GM19372 (cell line): ENCODE data around the gene MYT1.

ENCODE experiments used
- ATAC-seq: cut with Tn5 transposase; IDR thresholded peaks from one replicate; pipeline ENCODE4 v1.9.1; 2021; ENCODE audit warnings: mild to moderate bottlenecking, low read depth, moderate library complexity; ENCODE audit not compliant: unreplicated experiment

The MYT1 gene

DNA sequence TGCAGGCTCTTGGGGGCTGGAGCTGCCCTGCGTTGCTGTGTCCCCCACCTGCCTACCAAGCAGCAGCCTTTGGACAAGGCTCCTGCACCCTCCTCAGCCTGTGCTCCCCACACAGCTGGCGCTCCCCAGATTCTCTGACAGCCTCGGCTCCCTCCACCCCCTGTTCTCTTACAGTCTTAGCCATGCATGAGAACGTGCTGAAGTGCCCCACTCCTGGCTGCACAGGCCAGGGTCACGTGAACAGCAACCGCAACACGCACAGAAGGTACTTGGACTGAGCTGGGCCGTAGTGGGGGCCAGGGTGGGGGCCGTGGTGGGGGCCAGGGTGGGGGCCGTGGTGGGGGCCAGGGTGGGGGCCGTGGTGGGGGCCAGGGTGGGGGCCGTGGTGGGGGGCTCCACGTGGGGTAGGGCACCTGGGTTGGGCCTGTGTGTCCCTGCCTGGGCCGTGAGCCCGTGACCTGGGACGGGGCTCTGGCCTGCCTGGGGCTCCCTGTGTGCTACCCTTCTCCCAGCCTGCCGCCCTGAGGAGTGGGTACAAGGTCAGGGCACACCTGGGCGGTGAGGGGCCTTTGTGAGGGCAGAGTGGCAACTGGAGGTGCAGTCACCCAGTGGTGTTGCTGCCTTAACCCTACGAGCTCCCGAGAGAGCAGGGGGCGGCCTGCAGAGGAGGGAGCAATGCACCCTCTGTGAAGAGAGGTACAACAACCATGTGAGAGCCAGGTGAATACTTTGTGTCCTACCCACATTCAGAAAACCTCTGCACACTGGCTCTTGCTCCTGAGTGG, 47.8 kb downstream of the MYT1 start:
- ATAC-seq, result no peak

DNA sequence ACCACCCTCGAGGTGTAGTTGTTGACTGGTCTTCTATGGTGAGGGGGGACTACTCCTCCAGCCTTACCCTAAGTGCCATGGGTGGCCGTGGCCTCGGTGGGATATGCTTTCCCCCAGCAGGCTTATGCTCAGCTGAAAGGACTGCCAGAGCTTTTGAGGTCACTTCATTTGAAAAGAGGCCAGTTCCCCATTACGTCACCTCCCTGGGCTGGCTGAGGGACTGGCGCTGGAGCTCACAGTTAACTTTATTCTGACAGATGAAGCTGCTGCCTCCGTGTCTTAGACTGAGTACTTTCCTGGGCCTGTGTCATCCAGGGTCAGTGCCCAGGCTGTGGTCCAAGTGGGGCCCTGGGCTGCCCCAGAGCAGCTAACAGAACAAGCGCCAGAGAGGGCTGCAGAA, 48.5 kb downstream of the MYT1 start:
- ATAC-seq, result no peak

DNA sequence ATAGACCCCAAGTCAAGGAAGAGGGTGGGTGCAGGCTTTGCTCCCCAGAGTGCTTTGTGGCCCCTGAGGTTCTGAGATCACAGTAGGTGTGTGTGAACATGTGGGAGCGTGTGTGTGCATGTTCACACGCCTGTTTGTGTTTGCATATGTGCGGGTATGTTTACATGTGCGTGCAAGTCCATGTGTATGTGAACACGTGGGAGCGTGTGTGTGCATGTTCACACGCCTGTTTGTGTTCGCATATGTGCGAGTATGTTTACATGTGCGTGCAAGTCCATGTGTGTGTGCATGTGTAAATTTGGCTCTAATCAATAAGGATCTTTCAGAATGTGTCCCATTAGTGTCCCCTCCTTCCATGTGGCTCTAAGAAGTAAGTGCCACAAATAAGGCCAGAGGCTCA, 49.9 kb downstream of the MYT1 start:
- ATAC-seq, result no peak

DNA sequence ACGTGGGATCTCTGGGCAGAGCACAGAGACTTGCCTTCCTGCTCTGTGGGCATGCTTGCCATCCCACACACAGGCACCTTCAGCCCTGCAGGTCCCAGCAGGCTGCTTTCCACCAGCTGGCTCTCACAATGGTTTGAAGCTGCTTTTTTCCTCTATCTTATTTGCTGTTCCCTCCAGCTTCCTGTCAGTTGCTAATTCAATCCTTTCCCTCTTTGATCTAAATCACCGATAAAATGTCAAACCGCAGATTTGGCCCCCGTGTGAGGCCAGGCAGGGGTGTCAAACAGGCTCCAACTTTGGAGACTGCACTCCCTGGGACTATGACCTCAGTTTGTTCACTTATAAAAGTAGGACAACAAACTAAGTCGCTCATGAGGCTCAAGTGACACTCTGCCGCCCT, 50.7 kb downstream of the MYT1 start:
- no peak for ATAC-seq

DNA sequence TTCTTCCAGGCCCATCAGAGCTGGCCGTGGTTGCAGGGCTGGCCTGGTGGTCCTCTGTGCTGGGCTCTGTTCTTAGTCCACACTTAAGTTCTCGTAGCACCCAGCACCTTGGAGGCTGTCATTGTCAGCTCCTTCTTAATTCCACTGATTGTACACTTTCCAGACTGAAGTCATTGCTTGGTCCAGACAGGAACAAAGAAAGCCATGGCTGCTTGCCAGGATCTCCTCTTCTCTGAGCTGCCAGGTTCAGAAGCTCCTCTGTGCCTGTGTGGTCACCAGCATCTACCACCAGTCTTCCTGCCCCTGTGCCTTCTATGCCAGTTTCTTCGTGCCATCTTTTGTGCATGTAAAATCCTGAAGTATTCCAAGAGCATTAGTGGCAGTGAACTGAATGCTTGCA, 51.8 kb downstream of the MYT1 start:
- no peak for ATAC-seq

DNA sequence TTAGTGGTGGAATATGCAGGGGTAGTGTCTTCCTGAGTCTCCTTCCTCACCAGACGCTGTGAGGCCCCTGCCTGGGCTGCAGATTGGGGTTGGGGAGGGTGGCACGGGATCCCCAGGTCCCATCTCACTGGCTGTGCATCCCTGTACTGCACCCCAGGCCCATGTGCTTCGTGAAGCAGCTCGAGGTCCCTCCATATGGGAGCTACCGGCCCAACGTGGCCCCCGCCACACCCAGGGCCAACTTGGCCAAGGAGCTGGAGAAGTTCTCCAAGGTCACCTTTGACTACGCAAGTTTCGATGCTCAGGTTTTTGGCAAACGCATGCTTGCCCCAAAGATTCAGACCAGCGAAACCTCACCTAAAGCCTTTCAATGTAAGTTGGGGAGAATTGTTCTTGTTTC, 52.7 kb downstream of the MYT1 start:
- ATAC-seq, result no peak

DNA sequence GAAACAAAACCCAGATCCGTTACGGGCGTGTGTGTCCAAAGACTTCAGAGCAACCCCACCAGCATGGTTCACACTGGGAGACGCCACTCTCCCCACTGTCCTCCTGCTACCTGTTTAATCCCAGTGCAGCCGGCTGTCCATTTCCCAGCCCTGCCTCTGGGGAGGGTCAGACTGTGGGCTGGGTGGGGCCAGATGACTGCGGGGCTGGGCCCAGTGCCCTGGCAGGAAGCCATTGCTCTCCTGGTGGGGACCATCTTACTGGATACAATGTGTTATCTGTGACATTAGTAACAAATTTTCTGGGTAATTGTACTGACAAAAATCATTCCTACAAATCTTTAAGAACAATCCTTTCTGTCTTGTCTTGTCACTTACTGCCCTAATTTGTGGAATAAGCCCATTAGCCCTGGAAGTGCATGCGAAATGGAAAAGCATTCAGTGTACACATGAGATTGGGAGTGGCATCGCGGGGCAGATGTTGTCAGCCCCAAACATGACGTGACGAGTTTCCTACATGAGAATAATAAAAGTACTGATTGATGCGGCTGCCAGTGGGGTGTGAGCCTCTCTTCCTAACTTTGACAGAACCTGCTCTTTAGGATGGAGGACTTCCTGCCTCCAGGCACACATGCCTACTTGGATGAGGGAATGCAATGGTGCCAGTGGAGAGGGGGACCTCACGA, 53.4 kb downstream of the MYT1 start:
- no peak for ATAC-seq

DNA sequence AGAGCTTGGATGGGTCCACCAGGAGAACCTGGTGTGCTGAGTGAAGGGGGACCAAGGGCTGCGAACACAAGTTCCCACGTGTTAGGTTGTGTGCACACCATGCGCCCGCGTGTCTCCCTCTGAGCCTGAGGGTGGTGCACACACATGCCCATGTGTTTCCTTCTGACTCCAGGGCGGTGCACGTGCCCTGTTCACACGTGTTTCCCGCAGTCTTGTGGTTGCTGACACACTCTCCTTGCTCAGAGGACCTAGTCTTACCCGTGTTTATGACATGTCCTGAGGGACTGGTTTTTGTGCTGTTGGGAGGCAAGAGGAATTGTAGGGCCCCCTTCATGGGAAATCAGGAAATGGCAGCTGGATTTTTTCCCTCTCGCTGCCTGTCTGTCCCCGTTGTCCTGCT, 55.0 kb downstream of the MYT1 start:
- no peak for ATAC-seq

DNA sequence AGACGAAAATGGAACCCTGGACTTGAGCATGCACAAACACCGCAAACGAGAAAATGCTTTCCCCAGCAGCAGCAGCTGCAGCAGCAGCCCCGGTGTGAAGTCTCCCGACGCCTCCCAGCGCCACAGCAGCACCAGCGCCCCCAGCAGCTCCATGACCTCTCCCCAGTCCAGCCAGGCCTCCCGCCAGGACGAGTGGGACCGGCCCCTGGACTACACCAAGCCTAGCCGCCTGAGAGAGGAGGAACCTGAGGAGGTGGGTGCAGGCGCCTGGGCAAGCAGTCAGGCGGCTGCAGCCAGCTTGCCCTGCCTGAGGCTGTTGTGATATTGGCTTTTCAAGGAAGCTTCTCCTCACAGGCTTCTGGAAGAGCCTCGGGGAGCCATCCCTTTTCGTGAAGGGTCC, 55.5 kb downstream of the MYT1 start:
- no peak for ATAC-seq

DNA sequence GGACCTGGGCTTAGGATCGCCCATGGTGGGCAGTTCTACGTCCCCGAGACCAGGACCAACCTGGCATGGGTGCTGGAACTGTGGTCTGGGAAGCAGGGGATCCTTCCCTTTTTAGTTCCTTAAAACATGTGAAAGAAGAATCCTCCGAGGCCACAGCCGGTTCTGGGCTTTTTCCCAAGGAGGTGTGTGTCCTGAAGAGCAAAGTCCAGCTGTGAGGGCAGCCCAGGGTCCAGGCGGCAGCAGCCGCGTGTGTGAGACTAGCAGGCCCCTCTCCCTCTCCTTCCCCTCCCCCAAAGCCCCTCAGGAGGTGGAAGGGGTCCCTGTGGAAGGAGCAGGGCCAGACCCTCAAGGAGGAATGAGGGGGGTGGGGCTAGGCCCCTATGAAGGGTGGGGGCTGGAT, 56.2 kb downstream of the MYT1 start:
- no peak for ATAC-seq

DNA sequence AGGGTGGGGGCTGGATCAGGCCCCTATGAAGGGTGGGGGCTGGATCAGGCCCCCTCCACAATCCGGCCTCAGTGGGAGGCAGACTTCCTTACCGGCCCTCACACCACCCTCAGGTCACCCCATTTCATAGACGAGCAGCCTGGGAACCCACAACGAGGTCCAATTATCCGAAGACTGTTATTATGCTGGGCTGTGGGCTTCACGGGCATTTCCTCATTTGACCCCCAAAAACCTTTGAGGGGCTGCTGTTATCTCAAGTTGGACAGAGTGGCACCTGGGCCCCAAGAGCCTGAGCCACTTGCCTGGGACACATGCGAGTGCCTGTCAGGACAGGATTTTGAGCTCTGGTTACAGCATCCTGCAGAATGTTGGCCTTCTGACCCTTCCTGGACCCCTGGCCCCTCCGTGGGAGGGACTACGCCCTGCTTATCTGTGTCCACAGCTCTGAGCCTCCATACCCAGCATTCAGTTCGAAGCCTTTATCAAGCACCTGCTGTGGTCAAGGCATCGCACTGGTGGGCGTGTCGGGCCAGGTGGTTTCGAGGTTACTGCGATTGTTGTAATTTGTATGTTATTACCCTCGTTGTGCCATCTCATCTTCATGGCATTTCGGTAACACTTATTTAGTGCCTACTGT, 56.8 kb downstream of the MYT1 start:
- ATAC-seq, result no peak

DNA sequence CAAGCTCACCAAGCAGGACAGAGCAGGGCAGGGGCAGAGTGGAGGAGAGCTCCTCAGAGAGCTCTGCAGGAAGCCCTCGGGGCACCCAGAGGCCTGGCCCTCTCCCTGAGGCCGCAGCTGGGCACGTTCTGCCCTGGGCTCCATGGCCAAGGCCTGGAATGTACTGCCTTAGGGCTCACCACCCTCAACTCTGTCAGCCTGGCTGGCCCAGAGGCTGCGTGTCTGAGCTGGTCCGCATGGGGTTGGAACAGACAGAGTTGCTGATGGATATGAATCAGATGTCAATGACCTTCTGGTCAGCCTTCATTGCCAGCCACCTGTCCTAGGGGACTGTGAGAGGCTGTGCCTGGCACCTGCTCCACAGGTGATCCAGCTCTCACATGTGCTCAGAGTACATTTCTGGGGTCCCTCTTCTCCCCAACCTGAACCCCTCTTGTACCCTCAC, 58.1 kb downstream of the MYT1 start:
- ATAC-seq, result no peak

DNA sequence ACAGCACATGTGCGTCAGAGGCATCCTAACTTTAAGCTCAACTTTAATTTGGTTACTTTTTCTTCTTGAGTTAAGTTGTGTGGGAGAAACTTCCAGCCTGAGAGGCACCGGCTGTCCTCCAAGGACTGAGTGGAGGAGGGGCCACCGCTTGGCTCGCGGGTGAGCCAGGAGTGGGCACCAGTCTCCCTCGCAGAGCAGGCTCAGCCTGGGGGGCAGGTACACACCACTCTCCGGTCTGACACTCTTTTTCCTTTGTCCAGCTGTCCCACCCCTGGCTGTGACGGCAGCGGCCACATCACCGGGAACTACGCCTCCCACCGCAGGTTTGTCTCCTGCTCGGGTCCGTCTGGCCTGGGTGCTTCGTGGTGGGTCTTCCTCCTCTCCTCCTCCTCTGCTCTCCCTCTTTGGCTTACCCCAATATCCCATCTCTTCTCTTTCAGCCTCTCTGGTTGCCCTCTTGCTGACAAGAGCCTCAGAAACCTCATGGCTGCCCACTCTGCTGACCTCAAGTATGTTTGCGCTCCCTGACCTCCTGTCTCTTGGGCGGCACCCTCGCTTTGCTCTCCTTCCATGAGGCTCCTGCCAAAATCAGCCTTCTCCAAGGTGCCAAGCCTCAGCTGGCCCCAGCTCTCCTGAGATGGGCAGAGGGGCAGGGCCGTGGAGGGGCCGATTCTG, 58.7 kb downstream of the MYT1 start:
- no peak for ATAC-seq

DNA sequence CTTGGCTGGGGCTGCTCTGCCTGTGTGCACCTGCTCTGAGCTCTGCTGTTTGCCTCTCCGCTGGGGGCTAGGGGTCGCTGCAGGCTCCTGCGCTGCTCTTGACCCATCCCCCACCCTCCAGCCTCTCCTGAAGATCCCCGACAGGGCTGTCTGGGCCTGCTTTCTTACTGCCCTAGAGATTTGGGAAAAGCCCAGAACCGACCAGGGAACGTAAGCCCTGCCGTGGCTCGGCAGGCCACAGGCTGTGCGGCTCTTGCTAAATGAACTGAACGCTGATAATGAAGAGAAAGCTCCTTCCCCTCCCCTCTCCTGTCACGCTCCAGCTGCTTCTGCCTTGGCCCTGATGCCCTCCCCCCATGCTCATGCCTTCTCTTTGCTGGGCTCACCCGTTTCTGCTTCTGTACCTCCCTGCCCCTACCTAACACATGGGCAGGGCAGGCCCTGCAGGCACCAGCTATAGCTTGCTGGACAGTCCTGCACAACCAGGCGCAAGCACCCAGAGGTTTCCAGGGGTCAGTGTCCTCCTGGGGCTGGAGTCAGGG, 59.3 kb downstream of the MYT1 start:
- no peak for ATAC-seq

DNA sequence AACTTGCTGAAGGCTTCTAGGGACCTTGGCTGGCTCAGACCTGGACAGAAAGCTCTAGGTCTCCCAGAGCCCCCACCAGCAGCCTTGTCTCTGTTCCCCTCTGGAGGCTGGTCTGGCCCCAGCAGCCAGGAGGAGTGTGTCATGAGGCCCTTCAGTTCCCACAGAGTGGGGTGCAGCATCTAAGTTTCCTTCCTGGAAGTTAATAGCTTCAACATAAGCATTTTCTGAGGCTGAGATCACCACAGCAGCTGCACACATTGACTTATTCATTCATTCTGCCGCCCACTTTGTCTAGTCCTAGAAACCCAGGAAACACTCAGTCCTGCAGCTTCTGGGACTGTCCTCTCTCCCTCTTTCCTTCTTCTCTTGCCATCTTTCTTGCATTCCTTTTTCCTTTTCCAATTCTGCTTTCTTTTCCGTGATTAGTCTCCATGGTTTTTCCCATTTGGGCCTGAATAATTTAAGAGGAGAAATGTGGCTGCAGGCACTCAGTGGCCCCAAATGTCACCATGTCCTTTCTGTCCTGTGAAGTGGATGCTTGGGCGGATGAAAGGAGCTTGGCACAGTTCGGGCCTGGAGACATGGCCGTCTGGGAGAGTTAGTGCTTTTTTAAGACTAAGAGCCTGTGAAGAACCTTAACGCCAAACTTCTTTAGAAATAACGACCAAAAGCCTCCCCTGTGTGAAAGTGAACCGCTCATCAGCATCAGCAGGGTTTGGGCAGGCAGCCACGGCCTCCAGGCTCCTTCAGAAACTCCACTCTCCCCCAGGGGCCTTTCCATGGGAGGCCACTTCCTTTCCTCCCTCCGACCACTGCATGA, 60.3 kb downstream of the MYT1 start:
- ATAC-seq, result no peak

DNA sequence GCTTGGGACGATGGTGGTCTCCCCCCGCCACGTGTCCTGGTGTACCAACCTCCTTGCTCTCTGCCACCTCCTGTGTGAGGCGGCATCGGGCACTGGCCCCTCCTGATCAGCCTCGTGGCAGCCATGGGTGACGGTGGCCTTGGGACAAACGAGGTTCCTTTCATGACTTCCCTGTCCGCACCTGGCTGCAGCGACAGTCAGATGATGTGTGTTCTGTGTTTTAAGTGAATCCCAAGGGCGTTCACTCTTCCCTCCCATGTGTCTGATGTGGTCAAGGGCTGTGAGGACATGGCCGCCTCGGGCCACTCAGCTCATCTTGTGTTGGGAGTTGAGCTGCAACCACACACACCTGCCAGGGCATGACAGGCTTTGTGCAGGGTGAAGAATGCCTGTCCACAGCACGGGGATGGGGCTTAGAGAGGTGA, 60.9 kb downstream of the MYT1 start:
- no peak for ATAC-seq

DNA sequence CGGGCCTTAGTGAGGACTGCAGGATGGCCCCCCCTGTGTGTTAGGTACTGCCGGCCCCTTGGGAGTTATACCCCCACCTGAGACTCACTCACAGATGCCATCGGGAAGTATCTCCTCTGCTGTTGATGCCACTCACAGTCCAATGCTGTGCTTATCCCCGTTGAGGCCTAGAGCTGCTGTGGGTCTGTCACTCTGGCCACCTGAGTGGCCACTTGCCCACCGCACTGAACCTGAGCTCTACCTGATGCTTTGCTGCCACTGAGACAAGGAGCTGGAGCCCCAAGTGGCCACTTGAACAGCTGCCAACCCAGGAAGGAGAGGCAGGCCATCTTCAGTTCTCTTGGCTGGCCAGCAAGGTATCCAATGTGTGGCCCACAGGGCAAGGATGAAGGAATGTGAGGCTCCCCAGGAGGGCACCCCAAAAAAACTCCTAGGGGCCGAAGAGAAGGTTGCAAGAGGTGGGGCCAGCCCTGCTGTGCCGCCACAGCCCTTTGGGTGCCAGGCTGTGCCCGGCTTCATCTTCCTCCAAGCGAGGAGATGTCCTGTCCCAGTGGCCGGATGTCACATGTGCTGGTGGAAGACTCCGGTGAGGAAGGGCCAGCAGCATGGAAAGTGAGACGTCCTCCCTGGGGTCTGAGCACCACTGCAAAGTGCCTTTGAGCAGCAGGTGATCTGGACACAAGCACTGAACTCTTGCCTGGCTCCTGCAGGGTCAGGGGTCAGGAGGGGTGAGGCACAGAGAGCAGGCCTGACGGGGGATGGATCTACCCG, 61.8 kb downstream of the MYT1 start:
- ATAC-seq, result no peak

DNA sequence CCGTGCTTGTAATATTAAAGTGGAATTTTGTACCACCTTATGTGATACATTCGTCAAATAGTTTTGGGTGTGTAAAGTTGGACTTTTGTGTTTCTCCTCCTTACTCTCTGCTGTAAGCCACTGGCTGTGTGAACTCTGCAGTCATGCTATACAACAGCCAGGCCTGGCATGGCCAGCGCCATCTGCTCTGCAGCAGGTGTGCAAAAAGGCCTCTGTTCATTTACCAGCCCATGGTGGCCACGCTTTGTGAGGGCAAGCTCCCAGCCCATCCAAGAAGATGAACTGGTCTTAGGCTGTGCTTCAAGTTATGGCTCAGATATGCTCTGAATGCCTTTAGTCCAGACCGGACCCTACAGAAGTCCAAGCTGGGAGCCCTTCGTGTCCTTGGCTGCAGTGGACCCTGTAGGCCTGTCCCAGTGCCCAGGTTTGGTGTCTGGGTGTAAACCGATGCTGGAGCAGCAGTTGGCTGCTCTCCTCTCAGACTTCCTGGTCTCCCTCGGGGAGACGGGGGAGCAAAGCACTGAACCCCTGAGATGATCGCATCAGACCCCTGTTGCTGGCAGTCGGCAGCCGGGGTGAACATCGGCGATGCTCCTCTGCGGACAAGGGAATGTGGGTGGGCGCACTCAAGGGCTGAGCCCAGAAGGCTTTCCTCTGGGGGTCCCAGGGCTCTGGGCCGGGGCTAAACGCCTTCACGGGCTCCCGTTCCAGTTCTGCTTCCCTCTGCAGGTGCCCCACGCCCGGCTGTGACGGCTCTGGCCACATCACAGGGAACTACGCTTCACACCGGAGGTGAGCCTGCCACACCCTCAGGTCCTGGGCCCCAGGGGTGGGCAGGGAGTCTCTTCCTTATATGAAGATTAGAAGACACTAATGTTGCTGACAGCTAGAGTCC, 62.7 kb downstream of the MYT1 start:
- ATAC-seq, result no peak
